Neural progenitor cell (in vitro differentiated cells): ENCODE data around the gene ZNF385C. TPM values are rescaled to one million over a fixed set of nuclear protein-coding genes. Genes with fewer than 3 reads are reported as not detected.
A peak's percentile ranks its signal among the peaks of the same experiment; 100 is the strongest.

Experiments used
- DNase-seq: peaks from one replicate; pipeline ENCODE4 v3.0.0-alpha.2; 2016; ENCODE audit warnings: low spot score
- H2AFZ ChIP-seq: fragments of 200-600 bp; sonication (generic); replicated peaks from 2 replicates; pipeline ENCODE4 v1.6.1; 2016; ENCODE audit warnings: antibody characterized with exemption
- H3F3A ChIP-seq: fragments of 200-600 bp; sonication (generic); 2 replicates; pipeline ENCODE4 v1.6.1; 2016; ENCODE audit warnings: antibody characterized with exemption, low read depth
- H3K27ac ChIP-seq: fragments of 200-600 bp; sonication (generic); 2 replicates; pipeline ENCODE4 v1.5.1; 2016; ENCODE audit warnings: mild to moderate bottlenecking
- H3K27me3 ChIP-seq: fragments of 200-600 bp; sonication (generic); 2 replicates; pipeline ENCODE4 v1.6.1; 2016; ENCODE audit warnings: mild to moderate bottlenecking, moderate library complexity
- H3K36me3 ChIP-seq: fragments of 200-600 bp; sonication (generic); 2 replicates; pipeline ENCODE4 v1.5.1; 2016
- H3K4me1 ChIP-seq: fragments of 200-600 bp; sonication (generic); 2 replicates; pipeline ENCODE4 v1.6.1; 2016; ENCODE audit warnings: mixed run types
- H3K4me2 ChIP-seq: fragments of 200-600 bp; sonication (generic); 2 replicates; pipeline ENCODE4 v1.6.1; 2016
- H3K4me3 ChIP-seq: fragments of 200-600 bp; sonication (generic); 2 replicates; pipeline ENCODE4 v1.5.1; 2016
- H3K79me2 ChIP-seq: fragments of 200-600 bp; sonication (generic); 2 replicates; pipeline ENCODE4 v1.6.1; 2016; ENCODE audit warnings: low read depth
- H3K9ac ChIP-seq: fragments of 200-600 bp; sonication (generic); 2 replicates; pipeline ENCODE4 v1.6.1; 2016
- H3K9me3 ChIP-seq: fragments of 200-600 bp; sonication (generic); 2 replicates; pipeline ENCODE4 v1.5.1; 2016; ENCODE audit warnings: low read depth
- H4K20me1 ChIP-seq: fragments of 200-600 bp; sonication (generic); 2 replicates; pipeline ENCODE4 v1.6.1; 2016; ENCODE audit warnings: low read depth
- H3K27ac Mint-ChIP-seq: 3 replicates; pipeline ENCODE4 v1.8.0; 2021; ENCODE audit warnings: mixed read lengths
- H3K27me3 Mint-ChIP-seq: 2 replicates; pipeline ENCODE4 v1.8.0; 2022; ENCODE audit warnings: low read depth, mild to moderate bottlenecking, inconsistent platforms, moderate library complexity, mixed read lengths; ENCODE audit not compliant: insufficient read depth
- H3K36me3 Mint-ChIP-seq: 3 replicates; pipeline ENCODE4 v1.8.0; 2021; ENCODE audit warnings: mixed read lengths
- H3K4me1 Mint-ChIP-seq: 3 replicates; pipeline ENCODE4 v1.8.0; 2021; ENCODE audit warnings: mixed read lengths
- H3K4me3 Mint-ChIP-seq: 3 replicates; pipeline ENCODE4 v1.8.0; 2021; ENCODE audit warnings: mild to moderate bottlenecking, moderate library complexity, mixed read lengths
- H3K9me3 Mint-ChIP-seq: 3 replicates; pipeline ENCODE4 v1.8.0; 2020; ENCODE audit warnings: mixed read lengths
- EZH2 ChIP-seq: fragments of 200-600 bp; sonication (generic); IDR thresholded peaks from 2 replicates; pipeline ENCODE4 v1.6.1; 2017; ENCODE audit warnings: antibody characterized with exemption, mild to moderate bottlenecking, moderate library complexity
- EZH2phosphoT487 ChIP-seq: fragments of 200-600 bp; sonication (generic); IDR thresholded peaks from 2 replicates; pipeline ENCODE4 v1.6.1; 2017; ENCODE audit warnings: antibody characterized with exemption
- total RNA-seq: library from RNA; depleted of rRNA; stranded (reverse); fragments of >200 nt; gene quantifications from 2 replicates; pipeline ENCODE4 v1.2.3, GENCODE V29; 2015; ENCODE audit warnings: low replicate concordance
- TF ChIP-seq, protein P1 (sequence below): fragments of 200-600 bp; sonication (generic); IDR thresholded peaks from 2 replicates; pipeline ENCODE4 v1.5.1; 2017; ENCODE audit warnings: antibody characterized with exemption, mild to moderate bottlenecking

The ZNF385C gene
- total RNA-seq, 1 donor from 2014 or later = 5.0 TPM

DNA sequence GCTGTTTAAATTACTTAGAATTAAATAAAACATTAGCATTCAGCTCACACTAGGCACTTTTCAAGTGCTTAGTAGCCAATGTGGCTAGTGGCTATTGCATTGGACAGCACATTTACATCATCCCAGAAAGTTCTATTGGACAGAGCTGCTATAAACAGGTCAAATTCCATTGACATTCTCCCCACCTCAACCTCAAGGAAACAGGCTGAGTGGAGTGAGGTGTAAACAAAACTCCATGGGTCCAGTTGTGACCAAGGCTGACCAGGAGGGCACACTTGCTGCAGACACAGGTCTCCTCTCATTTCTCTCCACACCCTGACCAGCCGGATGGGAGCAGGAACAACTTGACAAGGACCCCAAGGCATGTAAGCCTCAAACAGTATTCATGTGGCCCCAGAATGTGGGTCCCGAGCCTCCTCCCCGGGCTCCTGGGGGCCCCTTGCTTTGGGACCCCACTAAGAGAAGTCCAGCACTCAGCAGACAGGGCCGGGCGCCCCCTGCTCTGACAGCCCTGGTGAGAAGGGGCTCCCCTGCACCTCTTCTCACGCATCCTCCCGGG, 48.4 kb downstream of the ZNF385C start:
- H3K4me1 ChIP-seq = peaks cover 26% of the 10 kb centered on the region
- H3K9me3 ChIP-seq = no peaks in the 10 kb centered on the region
- peak overlapping the region; percentile 98 for H2AFZ ChIP-seq
- TF ChIP-seq EZH2phosphoT487 (no peak), EZH2 (no peak)
- TF ChIP-seq, protein P1, sequence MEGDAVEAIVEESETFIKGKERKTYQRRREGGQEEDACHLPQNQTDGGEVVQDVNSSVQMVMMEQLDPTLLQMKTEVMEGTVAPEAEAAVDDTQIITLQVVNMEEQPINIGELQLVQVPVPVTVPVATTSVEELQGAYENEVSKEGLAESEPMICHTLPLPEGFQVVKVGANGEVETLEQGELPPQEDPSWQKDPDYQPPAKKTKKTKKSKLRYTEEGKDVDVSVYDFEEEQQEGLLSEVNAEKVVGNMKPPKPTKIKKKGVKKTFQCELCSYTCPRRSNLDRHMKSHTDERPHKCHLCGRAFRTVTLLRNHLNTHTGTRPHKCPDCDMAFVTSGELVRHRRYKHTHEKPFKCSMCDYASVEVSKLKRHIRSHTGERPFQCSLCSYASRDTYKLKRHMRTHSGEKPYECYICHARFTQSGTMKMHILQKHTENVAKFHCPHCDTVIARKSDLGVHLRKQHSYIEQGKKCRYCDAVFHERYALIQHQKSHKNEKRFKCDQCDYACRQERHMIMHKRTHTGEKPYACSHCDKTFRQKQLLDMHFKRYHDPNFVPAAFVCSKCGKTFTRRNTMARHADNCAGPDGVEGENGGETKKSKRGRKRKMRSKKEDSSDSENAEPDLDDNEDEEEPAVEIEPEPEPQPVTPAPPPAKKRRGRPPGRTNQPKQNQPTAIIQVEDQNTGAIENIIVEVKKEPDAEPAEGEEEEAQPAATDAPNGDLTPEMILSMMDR = no peak
- peak overlapping the region; percentile 82 for H3K27ac Mint-ChIP-seq
- H3K36me3 ChIP-seq = no peaks in the 10 kb centered on the region
- H3K9ac ChIP-seq = peak overlapping the region; percentile 39
- H3K27me3 Mint-ChIP-seq = peaks cover 19% of the 10 kb centered on the region
- H4K20me1 ChIP-seq = no peaks in the 10 kb centered on the region
- H3K4me2 ChIP-seq = peak overlapping the region; percentile 97
- no peaks in the 10 kb centered on the region for H3K9me3 Mint-ChIP-seq
- peaks cover 27% of the 10 kb centered on the region for H3F3A ChIP-seq
- no peaks in the 10 kb centered on the region for H3K36me3 Mint-ChIP-seq
- no peaks in the 10 kb centered on the region for H3K79me2 ChIP-seq
- peaks cover 32% of the 10 kb centered on the region for H3K4me1 Mint-ChIP-seq
- H3K4me3 ChIP-seq = peak overlapping the region; percentile 82
- peaks cover 25% of the 10 kb centered on the region for H3K27me3 ChIP-seq
- H3K4me3 Mint-ChIP-seq = peak overlapping the region; percentile 95
- H3K27ac ChIP-seq = no peak overlapping the region
- DNase-seq = no peak

DNA sequence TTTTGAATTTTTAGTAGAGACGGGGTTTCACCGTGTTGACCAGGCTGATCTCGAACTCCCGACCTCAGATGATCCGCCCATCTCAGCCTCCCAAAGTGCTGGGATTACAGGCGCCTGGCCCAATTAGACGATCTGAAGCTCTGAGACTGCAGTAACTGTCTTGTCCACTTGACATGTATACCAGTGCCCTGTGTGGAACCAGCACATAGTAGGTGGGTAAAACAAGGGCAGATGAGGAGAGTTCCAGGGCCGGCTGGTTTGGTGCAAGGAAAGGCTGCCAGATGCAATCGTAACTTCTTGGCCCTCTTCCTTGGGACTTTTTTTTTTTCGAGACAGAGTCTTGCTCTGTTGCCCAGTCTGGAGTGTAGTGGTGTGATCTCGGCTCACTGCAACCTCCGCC, 50.9 kb downstream of the ZNF385C start:
- H3K27ac ChIP-seq = no peak overlapping the region
- H3K79me2 ChIP-seq = no peaks in the 10 kb centered on the region
- H3K27me3 ChIP-seq = peaks cover 13% of the 10 kb centered on the region
- no peaks in the 10 kb centered on the region for H4K20me1 ChIP-seq
- H3K36me3 Mint-ChIP-seq = no peaks in the 10 kb centered on the region
- no peak for DNase-seq
- H3K4me2 ChIP-seq = no peak overlapping the region
- H2AFZ ChIP-seq = no peak overlapping the region
- H3K4me1 ChIP-seq = peaks cover 12% of the 10 kb centered on the region
- TF ChIP-seq, protein P1 = no peak
- TF ChIP-seq EZH2phosphoT487 = no peak
- TF ChIP-seq EZH2 = no peak
- peaks cover 15% of the 10 kb centered on the region for H3K27me3 Mint-ChIP-seq
- no peak overlapping the region for H3K4me3 Mint-ChIP-seq
- H3F3A ChIP-seq = peaks cover 19% of the 10 kb centered on the region
- no peaks in the 10 kb centered on the region for H3K9me3 ChIP-seq
- H3K9me3 Mint-ChIP-seq = no peaks in the 10 kb centered on the region
- H3K4me1 Mint-ChIP-seq = peaks cover 16% of the 10 kb centered on the region
- H3K27ac Mint-ChIP-seq = no peak overlapping the region
- H3K9ac ChIP-seq = no peak overlapping the region
- H3K4me3 ChIP-seq = no peak overlapping the region
- H3K36me3 ChIP-seq = no peaks in the 10 kb centered on the region

DNA sequence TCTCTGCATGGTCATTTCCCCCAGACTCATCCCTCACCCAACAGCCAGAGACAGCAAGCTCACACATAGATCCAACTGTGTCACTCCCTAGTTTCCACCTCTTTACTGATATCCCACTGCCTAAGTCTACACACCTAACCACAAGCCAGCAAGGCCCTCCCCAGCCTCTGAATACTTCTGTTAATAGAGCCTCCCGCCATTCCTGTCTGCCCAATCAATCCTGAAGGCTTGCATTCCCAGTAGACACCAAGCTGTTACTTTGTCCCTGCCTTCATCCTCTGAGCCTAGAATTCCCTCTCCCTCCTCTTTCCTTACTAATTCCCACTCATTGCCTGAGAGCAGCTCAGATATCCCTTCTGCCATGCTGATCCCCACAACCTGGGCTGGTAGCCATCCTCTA, 52.6 kb downstream of the ZNF385C start:
- peak overlapping the region; percentile 36 for H3K27ac Mint-ChIP-seq
- H3K4me1 Mint-ChIP-seq = peaks cover 10% of the 10 kb centered on the region
- Histone ChIP-seq H3K27me3 (peaks cover 1% of the 10 kb centered on the region), H2AFZ (no peak overlapping the region), H3K9me3 (no peaks in the 10 kb centered on the region), H3K4me1 (peaks cover 9% of the 10 kb centered on the region), H3K4me2 (peak overlapping the region; percentile 24), H3K36me3 (no peaks in the 10 kb centered on the region), H3K9ac (no peak overlapping the region), H3K27ac (peak overlapping the region; percentile 46), H3K79me2 (no peaks in the 10 kb centered on the region), H3K4me3 (no peak overlapping the region), H4K20me1 (no peaks in the 10 kb centered on the region), H3F3A (peaks cover 12% of the 10 kb centered on the region)
- H3K27me3 Mint-ChIP-seq = peaks cover 5% of the 10 kb centered on the region
- TF ChIP-seq EZH2phosphoT487 = no peak
- TF ChIP-seq, protein P1 = no peak
- no peak for TF ChIP-seq EZH2
- no peaks in the 10 kb centered on the region for H3K9me3 Mint-ChIP-seq
- peak; percentile 55 for DNase-seq
- no peak overlapping the region for H3K4me3 Mint-ChIP-seq
- no peaks in the 10 kb centered on the region for H3K36me3 Mint-ChIP-seq
